ENCODE results near the gene STPG4. TPM values are rescaled to one million over a fixed set of nuclear protein-coding genes. Genes with fewer than 3 reads are reported as not detected.

Gene STPG4
- total RNA-seq, 1 donor, result 1.2 TPM

DNA sequence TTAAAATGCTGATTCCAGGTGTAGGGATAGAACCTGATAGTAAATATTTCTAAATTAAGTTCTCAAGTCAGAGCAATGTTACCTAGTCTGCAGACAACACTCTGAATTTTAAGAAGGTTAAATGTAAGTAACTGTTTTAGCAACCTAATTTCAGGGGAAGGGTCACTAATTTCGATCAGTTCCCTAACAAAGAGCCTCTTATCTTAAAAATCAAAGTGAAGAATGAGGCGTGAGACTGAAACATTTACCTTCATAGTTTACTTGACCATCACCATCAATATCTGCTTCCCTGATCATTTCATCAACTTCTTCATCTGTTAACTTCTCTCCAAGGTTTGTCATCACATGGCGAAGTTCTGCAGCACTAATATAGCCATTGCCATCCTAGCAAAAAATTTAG lies 6.4 kb upstream of the STPG4 start:
- Histone ChIP-seq H3K9me3 (ENCODE audit: low read depth, low read length) (no peaks in the 10 kb centered on the region), H3K4me3 (ENCODE audit: low read length) (no peak overlapping the region), H3K27me3 (ENCODE audit: insufficient read depth, low read length) (no peaks in the 10 kb centered on the region), H3K4me1 (ENCODE audit: insufficient read depth, low read length) (no peaks in the 10 kb centered on the region)

DNA sequence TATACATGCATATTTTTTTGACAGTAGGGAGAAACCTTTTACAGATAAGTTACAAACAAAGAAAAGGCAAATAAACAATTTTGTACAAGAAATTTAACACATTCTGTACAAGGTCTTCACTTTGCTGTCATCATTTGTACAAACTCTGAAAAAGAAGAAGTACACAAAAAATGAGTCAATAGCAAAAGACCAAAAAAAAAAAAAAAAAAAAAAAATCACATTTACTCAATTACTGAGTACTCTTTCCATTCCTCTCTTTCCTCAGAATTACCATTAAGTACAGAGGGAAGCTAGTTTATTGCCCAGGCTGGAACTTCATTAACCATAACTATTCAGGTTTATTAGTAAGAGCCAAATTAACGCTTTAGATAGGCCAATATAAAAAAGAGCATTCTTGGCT lies 5.6 kb upstream of the STPG4 start:
- Histone ChIP-seq H3K9me3 (ENCODE audit: low read depth, low read length) (no peaks in the 10 kb centered on the region), H3K4me3 (ENCODE audit: low read length) (no peak overlapping the region), H3K4me1 (ENCODE audit: insufficient read depth, low read length) (no peaks in the 10 kb centered on the region), H3K27me3 (ENCODE audit: insufficient read depth, low read length) (no peaks in the 10 kb centered on the region)

DNA sequence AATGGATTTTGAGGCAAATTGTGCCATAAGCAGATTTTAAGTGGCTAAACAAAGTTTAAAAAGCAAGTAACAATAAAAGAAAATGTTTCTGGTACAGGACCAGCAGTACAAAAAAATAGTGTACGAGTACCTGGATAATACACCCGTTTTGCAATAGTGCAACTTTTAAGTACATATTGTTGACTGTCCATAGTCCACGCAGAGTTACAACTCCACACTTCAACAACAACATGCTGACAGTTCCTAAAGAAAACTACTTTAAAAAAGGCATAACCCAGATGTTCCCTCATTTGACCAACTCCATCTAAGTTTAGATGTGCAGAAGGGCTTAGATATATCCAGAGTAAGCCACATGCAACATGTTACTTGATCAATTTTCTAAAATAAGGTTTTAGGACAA lies 5.1 kb upstream of the STPG4 start:
- H3K9me3 ChIP-seq (ENCODE audit: low read depth, low read length), result no peaks in the 10 kb centered on the region
- no peaks in the 10 kb centered on the region for H3K27me3 ChIP-seq (ENCODE audit: insufficient read depth, low read length)

GRCh38 chr2:47159627-47160026 lies 4.5 kb upstream of the STPG4 start:
- Histone ChIP-seq H3K4me3 (ENCODE audit: low read length) (no peak overlapping the region), H3K9me3 (ENCODE audit: low read depth, low read length) (no peaks in the 10 kb centered on the region), H3K27me3 (ENCODE audit: insufficient read depth, low read length) (no peaks in the 10 kb centered on the region), H3K4me1 (ENCODE audit: insufficient read depth, low read length) (peaks cover 6% of the 10 kb centered on the region)

More for the DNA sequence above, 5.1 kb upstream of the STPG4 start:
- peaks cover 3% of the 10 kb centered on the region for H3K4me1 ChIP-seq (ENCODE audit: insufficient read depth, low read length)
- no peak overlapping the region for H3K4me3 ChIP-seq (ENCODE audit: low read length)

GRCh38 chr2:47158576-47158975 lies 3.5 kb upstream of the STPG4 start:
- no peak overlapping the region for H3K4me3 ChIP-seq (ENCODE audit: low read length)
- H3K4me1 ChIP-seq (ENCODE audit: insufficient read depth, low read length), result peaks cover 6% of the 10 kb centered on the region
- no peaks in the 10 kb centered on the region for H3K9me3 ChIP-seq (ENCODE audit: low read depth, low read length)
- H3K27me3 ChIP-seq (ENCODE audit: insufficient read depth, low read length), result no peaks in the 10 kb centered on the region

DNA sequence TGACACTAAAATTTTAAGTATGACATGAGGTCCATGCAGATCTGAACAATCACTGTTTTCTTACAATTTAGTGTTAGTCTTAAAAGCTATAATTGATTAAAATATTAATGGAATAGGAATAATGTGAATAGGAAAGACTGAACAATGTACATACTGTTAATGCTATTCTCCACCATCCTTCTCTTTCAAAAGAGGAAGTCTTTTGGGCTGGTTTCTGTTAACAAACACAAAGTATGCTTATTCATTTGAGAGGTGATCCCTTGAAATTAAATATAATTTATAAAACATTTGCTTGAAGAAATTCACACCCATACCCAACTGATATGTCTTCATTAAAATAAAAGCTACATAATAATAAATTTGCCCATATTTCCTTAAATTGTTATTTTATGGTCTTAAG lies 2.3 kb downstream of the STPG4 start:
- peaks cover 6% of the 10 kb centered on the region for H3K4me1 ChIP-seq (ENCODE audit: insufficient read depth, low read length)
- H3K27me3 ChIP-seq (ENCODE audit: insufficient read depth, low read length), result no peaks in the 10 kb centered on the region
- no peaks in the 10 kb centered on the region for H3K9me3 ChIP-seq (ENCODE audit: low read depth, low read length)
- H3K4me3 ChIP-seq (ENCODE audit: low read length), result no peak overlapping the region

- Histone ChIP-seq H3K4me3 (ENCODE audit: low read length) (no peak overlapping the region), H3K4me1 (ENCODE audit: insufficient read depth, low read length) (peaks cover 3% of the 10 kb centered on the region)
These were observed 4.9 kb downstream of the STPG4 start for GRCh38 chr2:47150175-47150574.

DNA sequence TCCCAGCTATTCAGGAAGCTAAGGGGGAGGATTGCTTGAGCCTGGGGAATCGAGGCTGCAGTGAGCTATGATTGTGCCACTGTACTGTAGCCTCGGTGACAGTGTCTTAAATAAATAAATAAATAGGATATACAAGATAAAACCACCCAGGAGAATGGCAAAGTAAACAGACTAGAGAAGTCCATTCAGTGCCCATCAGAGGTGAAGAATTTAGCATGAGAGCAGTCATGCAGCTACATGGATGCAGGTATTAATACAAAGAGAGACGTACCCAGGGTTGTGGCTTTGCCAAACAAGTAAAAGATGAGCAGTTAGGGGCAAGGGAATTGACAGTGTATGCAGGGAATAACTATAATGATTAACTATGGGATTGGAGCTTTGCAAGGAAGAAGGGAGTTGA lies 8.1 kb downstream of the STPG4 start:
- H3K4me3 ChIP-seq (ENCODE audit: low read length), result no peak overlapping the region
- no peaks in the 10 kb centered on the region for H3K9me3 ChIP-seq (ENCODE audit: low read depth, low read length)
- no peaks in the 10 kb centered on the region for H3K27me3 ChIP-seq (ENCODE audit: insufficient read depth, low read length)
- H3K4me1 ChIP-seq (ENCODE audit: insufficient read depth, low read length), result no peaks in the 10 kb centered on the region

More at GRCh38 chr2:47150175-47150574, 4.9 kb downstream of the STPG4 start:
- no peaks in the 10 kb centered on the region for H3K27me3 ChIP-seq (ENCODE audit: insufficient read depth, low read length)
- no peaks in the 10 kb centered on the region for H3K9me3 ChIP-seq (ENCODE audit: low read depth, low read length)

GRCh38 chr2:47145466-47145865 lies 9.6 kb downstream of the STPG4 start:
- Histone ChIP-seq H3K4me1 (ENCODE audit: insufficient read depth, low read length) (no peaks in the 10 kb centered on the region), H3K27me3 (ENCODE audit: insufficient read depth, low read length) (no peaks in the 10 kb centered on the region), H3K9me3 (ENCODE audit: low read depth, low read length) (no peaks in the 10 kb centered on the region), H3K4me3 (ENCODE audit: low read length) (no peak overlapping the region)

DNA sequence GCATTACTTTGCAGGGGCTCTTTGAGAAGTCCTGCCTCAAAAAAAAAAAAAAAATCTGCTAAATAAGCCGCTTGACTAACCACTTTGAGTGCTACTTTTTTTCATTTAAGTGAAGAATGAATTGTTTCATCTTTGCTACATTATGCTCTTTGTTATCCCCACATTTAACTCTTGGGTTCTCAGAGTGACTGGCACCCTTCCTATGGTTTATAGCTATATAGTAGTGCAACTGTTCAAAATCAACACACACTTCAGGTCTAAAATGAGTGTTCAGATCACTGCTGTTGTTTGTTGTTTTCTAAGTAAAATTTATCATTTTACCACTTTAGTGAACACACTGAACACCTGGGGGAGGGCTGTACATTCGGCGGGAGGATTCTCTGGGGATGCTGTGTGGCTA lies 13.6 kb downstream of the STPG4 start:
- Histone ChIP-seq H3K9me3 (ENCODE audit: low read depth, low read length) (no peaks in the 10 kb centered on the region), H3K4me1 (ENCODE audit: insufficient read depth, low read length) (no peaks in the 10 kb centered on the region), H3K4me3 (ENCODE audit: low read length) (no peak overlapping the region), H3K27me3 (ENCODE audit: insufficient read depth, low read length) (no peaks in the 10 kb centered on the region)

GRCh38 chr2:47134386-47135090 lies 20.6 kb downstream of the STPG4 start:
- Histone ChIP-seq H3K4me3 (ENCODE audit: low read length) (no peak overlapping the region), H3K9me3 (ENCODE audit: low read depth, low read length) (no peaks in the 10 kb centered on the region), H3K27me3 (ENCODE audit: insufficient read depth, low read length) (no peaks in the 10 kb centered on the region), H3K4me1 (ENCODE audit: insufficient read depth, low read length) (no peaks in the 10 kb centered on the region)

DNA sequence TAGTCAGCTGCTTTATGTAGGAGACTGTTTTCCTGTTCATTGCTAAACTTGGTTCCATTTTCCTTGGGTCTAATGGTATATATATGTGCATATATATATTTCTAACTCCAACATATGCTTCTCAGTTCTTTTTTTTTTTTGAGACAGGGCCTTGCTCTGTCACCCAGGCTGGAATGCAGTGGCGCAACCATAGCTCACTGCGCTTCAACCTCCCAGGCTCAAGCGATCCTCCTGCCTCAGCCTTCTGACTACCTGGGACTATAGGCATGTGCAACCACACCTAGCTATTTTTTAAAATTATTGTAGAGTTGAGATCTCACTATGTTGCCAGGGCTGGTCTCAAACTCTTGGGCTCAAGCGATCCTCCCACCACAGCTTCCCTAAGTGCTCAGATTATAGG lies 22.1 kb downstream of the STPG4 start:
- Histone ChIP-seq H3K27me3 (ENCODE audit: insufficient read depth, low read length) (no peaks in the 10 kb centered on the region), H3K4me3 (ENCODE audit: low read length) (no peak overlapping the region), H3K4me1 (ENCODE audit: insufficient read depth, low read length) (no peaks in the 10 kb centered on the region), H3K9me3 (ENCODE audit: low read depth, low read length) (no peaks in the 10 kb centered on the region)

DNA sequence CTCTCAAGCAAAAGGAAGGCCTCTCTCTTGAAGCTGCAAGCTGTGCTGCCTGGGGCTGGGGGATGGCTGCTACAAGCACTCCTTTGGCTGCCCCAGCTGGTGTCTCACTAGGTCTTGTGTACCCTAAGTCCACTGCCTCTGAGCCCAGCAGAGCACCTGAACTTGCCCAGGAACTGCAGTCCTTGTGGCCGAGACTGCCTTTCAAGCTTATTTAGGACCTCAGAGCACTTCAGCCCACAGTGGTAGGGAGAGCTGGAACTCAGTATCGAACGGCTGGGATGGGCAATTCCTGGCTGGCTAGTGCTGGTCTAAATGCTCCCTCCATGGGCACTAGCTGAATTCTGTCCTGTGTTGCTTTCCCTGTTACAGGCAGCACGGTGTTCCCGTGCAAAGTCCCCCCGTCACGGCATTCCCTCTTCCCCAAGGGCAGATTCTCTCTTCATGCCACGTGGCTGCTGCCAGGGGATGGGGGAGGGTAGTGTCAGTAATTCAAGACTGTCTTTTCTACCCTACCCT lies 25.9 kb downstream of the STPG4 start:
- H3K27me3 ChIP-seq (ENCODE audit: insufficient read depth, low read length), result no peaks in the 10 kb centered on the region
- H3K4me3 ChIP-seq (ENCODE audit: low read length), result no peak overlapping the region
- no peaks in the 10 kb centered on the region for H3K4me1 ChIP-seq (ENCODE audit: insufficient read depth, low read length)
- H3K9me3 ChIP-seq (ENCODE audit: low read depth, low read length), result no peaks in the 10 kb centered on the region

DNA sequence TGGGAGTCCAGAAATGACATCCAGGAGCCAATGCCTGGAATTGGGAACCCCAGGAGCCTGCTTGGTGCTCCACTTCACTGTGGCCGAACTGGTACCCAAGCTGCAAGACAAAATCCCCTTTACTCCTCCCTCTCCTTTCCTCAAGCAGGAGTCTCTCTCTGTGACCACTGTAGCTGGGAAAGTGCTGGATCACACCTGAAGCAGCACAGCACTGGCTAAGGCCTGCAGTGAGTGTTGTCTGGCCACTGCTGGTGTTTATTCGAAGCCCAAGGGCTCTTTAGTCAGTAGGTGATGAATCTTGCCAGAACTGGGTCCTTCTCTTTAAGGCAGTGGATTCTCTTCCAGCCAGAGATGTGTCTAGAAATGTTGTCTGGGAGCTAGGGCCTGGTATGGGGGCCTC lies 26.4 kb downstream of the STPG4 start:
- Histone ChIP-seq H3K9me3 (ENCODE audit: low read depth, low read length) (no peaks in the 10 kb centered on the region), H3K27me3 (ENCODE audit: insufficient read depth, low read length) (no peaks in the 10 kb centered on the region), H3K4me1 (ENCODE audit: insufficient read depth, low read length) (no peaks in the 10 kb centered on the region), H3K4me3 (ENCODE audit: low read length) (no peak overlapping the region)

DNA sequence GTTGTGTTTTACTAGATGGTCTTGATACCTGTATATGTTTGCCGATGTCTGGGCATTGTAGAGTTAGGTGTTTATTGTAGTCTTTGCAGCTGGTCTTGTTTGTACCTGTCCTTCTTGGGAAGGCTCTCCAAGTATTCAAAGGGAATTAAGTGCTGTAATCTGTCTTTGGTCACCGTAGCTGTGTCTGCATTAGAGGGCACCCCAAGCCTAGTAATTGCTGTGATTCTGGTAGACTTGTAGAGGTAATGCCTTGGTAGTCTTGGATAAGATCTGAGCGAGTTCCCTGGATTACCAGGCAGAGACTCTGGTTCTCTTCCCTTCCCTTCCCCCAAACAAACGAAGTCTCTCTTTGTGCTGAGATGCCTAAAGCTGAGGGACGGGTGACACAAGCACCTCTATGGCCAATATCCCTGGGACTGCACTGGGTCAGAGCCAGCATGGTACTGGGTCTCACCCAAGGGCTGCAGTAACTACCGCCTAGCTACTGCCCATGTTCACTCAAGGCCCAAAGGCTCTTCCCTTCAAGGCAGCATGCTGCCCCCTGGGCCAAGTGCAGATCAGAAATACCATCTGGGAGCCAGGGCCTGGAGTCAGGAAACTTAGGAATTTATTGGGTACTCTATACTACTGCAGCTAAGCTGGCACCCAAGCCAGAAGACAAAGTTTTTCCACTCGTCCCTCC lies 27.1 kb downstream of the STPG4 start:
- Histone ChIP-seq H3K9me3 (ENCODE audit: low read depth, low read length) (no peaks in the 10 kb centered on the region), H3K4me3 (ENCODE audit: low read length) (no peak overlapping the region), H3K27me3 (ENCODE audit: insufficient read depth, low read length) (no peaks in the 10 kb centered on the region), H3K4me1 (ENCODE audit: insufficient read depth, low read length) (no peaks in the 10 kb centered on the region)

DNA sequence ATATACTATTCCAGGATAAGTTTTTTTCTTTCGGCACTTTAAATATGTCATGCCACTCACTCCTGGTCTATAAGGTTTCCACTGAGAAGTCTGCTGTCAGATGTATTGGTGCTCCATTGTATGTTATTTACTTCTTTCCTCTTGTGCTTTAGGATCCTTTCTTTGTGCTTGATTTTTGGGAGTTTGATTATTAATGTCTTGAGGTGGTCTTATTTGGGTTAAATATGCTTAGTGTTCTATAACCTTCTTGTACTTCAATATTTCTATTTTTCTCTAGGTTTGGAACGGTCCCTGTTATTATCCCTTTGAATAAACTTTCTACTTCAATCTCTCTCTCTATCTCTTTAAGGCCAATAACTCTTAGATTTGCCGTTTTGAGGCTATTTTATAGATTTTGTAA lies 28.3 kb downstream of the STPG4 start:
- Histone ChIP-seq H3K4me3 (ENCODE audit: low read length) (no peak overlapping the region), H3K4me1 (ENCODE audit: insufficient read depth, low read length) (no peaks in the 10 kb centered on the region), H3K9me3 (ENCODE audit: low read depth, low read length) (no peaks in the 10 kb centered on the region), H3K27me3 (ENCODE audit: insufficient read depth, low read length) (no peaks in the 10 kb centered on the region)

Data from mononuclear cell (primary cell).